BJ (cell line): ENCODE results near the gene GFRA1. TPM values are rescaled to one million over a fixed set of nuclear protein-coding genes. Genes with fewer than 3 reads are reported as not detected.

Experiments
- CTCF ChIA-PET: fragments of 350-600 bp; formaldehyde crosslinking; extraction: SDS; loops from one replicate; lab custom pipeline; 2021; ENCODE audit warnings: antibody characterized with exemption, inconsistent platforms; lab: Yijun Ruan, JAX
- POLR2A ChIA-PET: fragments of 300-600 bp; sonication (Branson Sonifier 250); formaldehyde crosslinking; extraction: SDS; loops from one replicate; lab custom pipeline; 2021; ENCODE audit warnings: antibody characterized with exemption; lab: Charles Lee
- DNase-seq: peaks from one replicate; pipeline ENCODE4 v3.0.0-alpha.2; 2011; ENCODE audit warnings: low read depth
- H3K27me3 ChIP-seq: 2 replicates; pipeline ENCODE4 v1.6.0; 2011; ENCODE audit warnings: low read length; ENCODE audit not compliant: control insufficient read depth, insufficient read depth
- H3K36me3 ChIP-seq: 2 replicates; pipeline ENCODE4 v1.5.1; 2011; ENCODE audit warnings: low read length; ENCODE audit not compliant: control insufficient read depth, insufficient read depth
- H3K4me3 ChIP-seq: 2 replicates; pipeline ENCODE4 v1.5.1; 2011; ENCODE audit warnings: low read depth, mild to moderate bottlenecking, control low read depth, low read length
- polyA plus RNA-seq: library from polyadenylated mRNA; depleted of rRNA; stranded (reverse); fragments of >200 nt; gene quantifications from 2 replicates; pipeline ENCODE4 v1.2.3, GENCODE V29; 2011
- TF ChIP-seq, protein P1 (sequence below): IDR thresholded peaks from 2 replicates; pipeline ENCODE4 v1.5.1; 2011; ENCODE audit warnings: low read depth, mild to moderate bottlenecking, control low read depth, inconsistent platforms, low read length, moderate library complexity; ENCODE audit not compliant: insufficient read depth

The GFRA1 gene
- polyA plus RNA-seq, 1 experiment: 41.6 TPM

DNA sequence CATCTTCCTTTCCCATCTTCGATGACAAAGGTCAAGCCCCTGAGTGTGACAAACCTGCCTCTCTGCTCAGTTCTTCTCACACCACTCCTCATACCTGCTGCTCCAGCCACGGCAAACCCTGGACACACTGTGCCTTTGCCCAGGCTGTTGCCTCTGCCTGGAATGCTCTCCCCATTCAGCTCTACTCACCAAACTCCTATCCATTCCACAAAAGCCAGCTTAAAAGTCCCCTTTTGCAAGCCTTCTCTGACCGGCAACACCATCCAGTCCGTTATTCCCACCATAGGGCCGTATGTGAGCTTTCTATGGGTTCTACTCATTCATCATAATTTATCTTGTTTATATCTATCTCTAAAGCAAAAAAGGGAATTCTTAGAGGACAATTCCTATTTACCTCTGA, 15.2 kb downstream of the GFRA1 start:
- no peak overlapping the region for H3K4me3 ChIP-seq
- CTCF ChIA-PET: no interaction called here
- no peaks in the 10 kb centered on the region for H3K27me3 ChIP-seq
- POLR2A ChIA-PET: no interaction called here
- no peaks in the 10 kb centered on the region for H3K36me3 ChIP-seq
- TF ChIP-seq, protein P1, sequence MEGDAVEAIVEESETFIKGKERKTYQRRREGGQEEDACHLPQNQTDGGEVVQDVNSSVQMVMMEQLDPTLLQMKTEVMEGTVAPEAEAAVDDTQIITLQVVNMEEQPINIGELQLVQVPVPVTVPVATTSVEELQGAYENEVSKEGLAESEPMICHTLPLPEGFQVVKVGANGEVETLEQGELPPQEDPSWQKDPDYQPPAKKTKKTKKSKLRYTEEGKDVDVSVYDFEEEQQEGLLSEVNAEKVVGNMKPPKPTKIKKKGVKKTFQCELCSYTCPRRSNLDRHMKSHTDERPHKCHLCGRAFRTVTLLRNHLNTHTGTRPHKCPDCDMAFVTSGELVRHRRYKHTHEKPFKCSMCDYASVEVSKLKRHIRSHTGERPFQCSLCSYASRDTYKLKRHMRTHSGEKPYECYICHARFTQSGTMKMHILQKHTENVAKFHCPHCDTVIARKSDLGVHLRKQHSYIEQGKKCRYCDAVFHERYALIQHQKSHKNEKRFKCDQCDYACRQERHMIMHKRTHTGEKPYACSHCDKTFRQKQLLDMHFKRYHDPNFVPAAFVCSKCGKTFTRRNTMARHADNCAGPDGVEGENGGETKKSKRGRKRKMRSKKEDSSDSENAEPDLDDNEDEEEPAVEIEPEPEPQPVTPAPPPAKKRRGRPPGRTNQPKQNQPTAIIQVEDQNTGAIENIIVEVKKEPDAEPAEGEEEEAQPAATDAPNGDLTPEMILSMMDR: no peak
- no peak for DNase-seq

DNA sequence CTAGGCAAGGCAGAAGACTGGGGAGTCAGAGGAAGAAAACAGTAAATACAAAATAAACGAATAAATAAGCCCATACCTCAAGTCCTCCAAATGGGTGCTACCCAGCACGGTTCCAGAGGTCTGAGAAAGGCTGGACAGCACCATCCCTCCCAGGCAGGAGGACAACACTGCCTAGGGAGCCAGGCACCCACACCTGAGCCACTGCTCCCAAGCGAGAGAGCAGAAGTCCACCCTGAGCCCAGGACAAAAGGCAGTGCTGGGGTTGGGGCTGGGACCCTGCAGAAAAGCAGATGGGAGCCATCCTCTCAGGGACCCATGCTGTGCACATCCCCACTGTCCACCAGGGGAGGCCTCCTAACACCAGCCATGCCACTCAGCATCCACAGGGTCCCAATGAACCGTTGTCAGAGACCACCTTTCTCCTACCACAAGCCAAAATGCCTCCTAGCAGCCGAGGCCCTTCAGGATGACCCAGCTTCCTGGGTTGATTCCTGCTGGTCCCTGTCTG, 16.2 kb downstream of the GFRA1 start:
- no peak for DNase-seq
- TF ChIP-seq, protein P1: no peak
- no peaks in the 10 kb centered on the region for H3K27me3 ChIP-seq
- POLR2A ChIA-PET: no interaction called here
- no peak overlapping the region for H3K4me3 ChIP-seq
- H3K36me3 ChIP-seq: no peaks in the 10 kb centered on the region
- CTCF ChIA-PET: no interaction called here

DNA sequence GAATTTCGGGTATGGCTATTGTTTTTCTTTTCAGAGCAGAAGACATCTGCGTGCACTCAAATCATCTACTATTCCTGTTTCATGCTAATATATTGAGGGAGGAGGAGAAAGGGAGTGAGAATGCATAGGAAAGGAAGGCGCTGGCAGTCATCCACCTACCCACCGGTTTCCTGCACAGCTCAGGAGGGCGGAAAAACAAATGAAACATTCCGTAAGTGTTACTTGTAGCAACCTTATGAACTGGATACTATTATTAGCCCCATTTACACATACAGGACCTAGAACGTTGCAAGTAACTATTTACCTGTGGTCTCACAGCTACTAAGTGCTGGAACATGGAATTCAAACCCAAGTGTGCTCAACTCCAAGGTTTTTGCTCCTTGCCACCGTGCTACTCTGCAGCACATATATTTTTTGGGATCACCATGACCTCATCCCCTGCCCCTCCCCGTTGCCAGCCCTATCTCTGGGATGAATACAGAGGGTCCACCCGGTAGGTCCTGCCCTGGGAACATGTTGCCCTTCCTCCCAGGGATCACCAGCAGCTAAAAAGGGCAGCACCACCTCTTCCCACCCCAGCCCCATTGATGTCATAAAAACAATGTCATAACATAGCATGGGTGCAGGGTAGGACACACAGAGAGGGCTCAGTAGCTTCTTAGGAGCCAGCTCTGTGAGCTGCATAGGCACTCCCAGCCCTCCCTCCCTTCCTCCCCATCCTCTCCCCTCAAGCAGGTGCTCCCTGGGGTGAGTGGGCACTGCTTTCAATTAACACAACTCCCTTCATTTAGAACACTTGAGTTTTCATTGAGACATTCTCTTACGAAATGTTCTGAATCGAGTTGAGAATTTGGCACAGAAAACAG, 16.9 kb downstream of the GFRA1 start:
- Histone ChIP-seq H3K27me3 (no peaks in the 10 kb centered on the region), H3K4me3 (no peak overlapping the region), H3K36me3 (no peaks in the 10 kb centered on the region)
- TF ChIP-seq, protein P1: no peak
- CTCF ChIA-PET: no interaction called here
- POLR2A ChIA-PET: no interaction called here
- DNase-seq: no peak

DNA sequence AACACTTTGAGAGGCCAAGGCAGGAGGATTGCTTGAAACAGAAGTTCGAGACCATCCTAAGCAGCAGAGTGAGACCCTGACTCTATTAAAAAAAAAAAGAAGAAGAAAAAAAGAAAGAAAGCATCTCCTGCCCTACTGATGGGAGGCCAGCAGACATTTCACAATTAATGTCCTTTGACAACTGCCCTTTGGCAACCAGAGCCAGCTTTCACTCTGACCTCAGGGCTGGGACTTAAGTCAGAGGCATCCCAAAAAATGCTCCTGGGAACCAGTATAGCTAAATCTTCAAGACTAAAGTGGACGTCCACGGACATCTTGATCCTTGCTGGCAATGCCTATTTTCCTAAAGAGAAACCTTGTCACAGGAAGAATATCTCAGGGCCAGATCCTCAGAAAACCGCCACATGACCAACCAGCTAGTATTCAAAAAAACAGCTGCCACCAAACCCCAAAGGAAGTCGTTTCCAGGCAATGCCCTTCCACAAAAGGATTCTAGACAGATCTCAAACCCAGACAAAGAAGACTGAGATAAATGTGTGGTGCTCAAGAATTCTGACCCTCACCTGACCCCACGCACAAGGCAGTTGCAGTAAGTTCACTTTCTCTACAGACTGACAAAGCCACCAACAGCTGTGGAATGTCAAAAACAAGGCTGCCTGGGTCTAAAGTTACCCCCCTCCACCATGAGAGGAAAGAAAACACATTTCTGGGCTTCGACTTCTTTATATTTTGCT, 18.4 kb downstream of the GFRA1 start:
- ChIA-PET CTCF (interaction anchor here (0.6 kb wide), 1 partner anchor 19 kb away, joined by 3 read pairs; the partner anchor contains the start of gene GFRA1), POLR2A (no interaction called here)
- H3K4me3 ChIP-seq: no peak overlapping the region
- H3K27me3 ChIP-seq: no peaks in the 10 kb centered on the region
- TF ChIP-seq, protein P1: no peak
- no peaks in the 10 kb centered on the region for H3K36me3 ChIP-seq
- no peak for DNase-seq

DNA sequence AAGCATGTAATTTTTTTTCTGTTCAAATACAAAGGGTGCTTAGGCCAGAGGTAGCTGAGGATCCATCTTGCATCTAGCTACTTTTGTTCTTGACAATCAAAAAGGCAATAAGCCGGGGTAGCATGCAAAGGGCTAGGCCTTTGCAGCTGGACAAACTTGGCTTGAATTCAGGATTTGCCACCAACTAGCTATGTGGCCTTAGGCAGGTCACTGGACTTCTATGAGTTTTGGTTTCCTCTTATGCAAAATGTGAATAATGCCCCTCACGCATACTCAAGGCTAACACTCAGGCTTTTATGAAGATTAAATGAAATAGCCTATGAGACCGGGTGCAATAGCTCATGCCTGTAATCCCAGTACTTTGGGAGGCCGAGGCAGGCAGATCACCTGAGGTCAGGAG, 19.3 kb downstream of the GFRA1 start:
- TF ChIP-seq, protein P1: no peak
- CTCF ChIA-PET: no interaction called here
- DNase-seq: no peak

More for the DNA sequence above, 19.3 kb downstream of the GFRA1 start:
- H3K4me3 ChIP-seq: no peak overlapping the region
- H3K36me3 ChIP-seq: no peaks in the 10 kb centered on the region
- POLR2A ChIA-PET: no interaction called here
- no peaks in the 10 kb centered on the region for H3K27me3 ChIP-seq
